NCI-H526 (cell line): ENCODE results near the gene AFG1L.
"Not testable (repeated sequence)": the region's sequence is repeated elsewhere in the genome, so short reads cannot be mapped to it uniquely, and the experiment has no call there.

ENCODE experiments used
- DNase-seq, 2 experiments: peaks; one replicate each; lab custom pipeline; 2025; lab: John Stamatoyannopoulos, UW

The AFG1L gene

GRCh38 chr6:108291091-108291490 lies 3.8 kb upstream of the AFG1L start:
- no peak for DNase-seq

GRCh38 chr6:108292561-108292960 lies 2.3 kb upstream of the AFG1L start:
- DNase-seq = not testable (repeated sequence)

GRCh38 chr6:108293527-108294296 lies 1.1 kb upstream of the AFG1L start:
- no peak for DNase-seq

GRCh38 chr6:108294297-108294726 lies 542 bp upstream of the AFG1L start:
- DNase-seq = peak in 1 of 2 experiments; percentile 26

GRCh38 chr6:108295676-108296075 lies 822 bp downstream of the AFG1L start:
- no peak for DNase-seq

- DNase-seq = no peak
Measured at GRCh38 chr6:108302386-108302785, 7.5 kb downstream of the AFG1L start.

- no peak for DNase-seq
Measured at GRCh38 chr6:108304646-108305045, 9.8 kb downstream of the AFG1L start.

- not testable (repeated sequence) for DNase-seq
Measured at GRCh38 chr6:108308641-108309040, 13.8 kb downstream of the AFG1L start.

GRCh38 chr6:108309844-108310243 lies 15.0 kb downstream of the AFG1L start:
- DNase-seq = no peak

- no peak for DNase-seq
Measured at GRCh38 chr6:108312605-108313004, 17.8 kb downstream of the AFG1L start.

GRCh38 chr6:108321253-108321747 lies 26.4 kb downstream of the AFG1L start:
- no peak for DNase-seq

GRCh38 chr6:108322728-108323127 lies 27.9 kb downstream of the AFG1L start:
- no peak for DNase-seq

- no peak for DNase-seq
Measured at GRCh38 chr6:108323710-108324466, 29.0 kb downstream of the AFG1L start.

GRCh38 chr6:108330221-108330785 lies 35.4 kb downstream of the AFG1L start:
- DNase-seq = not testable (repeated sequence)

- DNase-seq = no peak
Measured at GRCh38 chr6:108330806-108331205, 36.0 kb downstream of the AFG1L start.

GRCh38 chr6:108331982-108332381 lies 37.1 kb downstream of the AFG1L start:
- no peak for DNase-seq

GRCh38 chr6:108336971-108337370 lies 42.1 kb downstream of the AFG1L start:
- DNase-seq = no peak

GRCh38 chr6:108337721-108338120 lies 42.9 kb downstream of the AFG1L start:
- DNase-seq = no peak

GRCh38 chr6:108341372-108341771 lies 46.5 kb downstream of the AFG1L start:
- DNase-seq = peak in 1 of 2 experiments; percentile 43

GRCh38 chr6:108343894-108344293 lies 49.0 kb downstream of the AFG1L start:
- DNase-seq = no peak

- DNase-seq = no peak
Measured at GRCh38 chr6:108348655-108349349, 53.9 kb downstream of the AFG1L start.

- DNase-seq = no peak
Measured at GRCh38 chr6:108350528-108350927, 55.7 kb downstream of the AFG1L start.
